Measurements from ENCODE around the gene CLOCK.

GRCh38 chr4:55538531-55538930 lies 8.2 kb downstream of the CLOCK start:
- TF ChIP-seq CTCF (IDR thresholded peaks at IDR 0.05; ENCODE audit: poor library complexity) (no peak), EZH2 (IDR thresholded peaks at IDR 0.05; ENCODE audit: borderline replicate concordance) (no peak), EZH2phosphoT487 (IDR thresholded peaks at IDR 0.05; ENCODE audit: low read depth, severe bottlenecking, unreplicated experiment) (no peak)
